Heart left ventricle (tissue), 16 donors: ENCODE measurements around the gene NLRC3. TPM values are rescaled to one million over a fixed set of nuclear protein-coding genes. Genes with fewer than 3 reads are reported as not detected.

ENCODE experiments used
- ATAC-seq, 4 donors: fragments of 200-7000 bp; cut with Tn5 transposase; one replicate each; pipeline ENCODE4 v1.9.1; 2020 to 2022; ENCODE audit warnings: moderate library complexity in 4 of 4, mild to moderate bottlenecking in 3 of 4, moderate number of reproducible peaks in 1 of 4
- DNase-seq, 5 donors: peaks; one replicate each; pipeline ENCODE4 v3.0.0-alpha.2; 2020
- H3K27ac ChIP-seq, 12 donors: fragments of 200-600 bp; sonication (generic) in 4 of 12; one replicate each; pipeline versions ENCODE4 v1.5.0 to v1.8.0; 2016 to 2022; ENCODE audit warnings: mild to moderate bottlenecking in 2 of 12
- H3K27me3 ChIP-seq, 9 donors: fragments of 200-600 bp; sonication (generic) in 2 of 9; one replicate each; pipeline versions ENCODE4 v1.5.1 to v1.8.0; 2016 to 2022; ENCODE audit warnings: mild to moderate bottlenecking in 3 of 9
- H3K36me3 ChIP-seq, 9 donors: fragments of 200-600 bp; sonication (generic) in 2 of 9; one replicate each; pipeline versions ENCODE4 v1.5.0 to v1.8.0; 2018 to 2022; ENCODE audit warnings: mild to moderate bottlenecking in 2 of 9
- H3K4me1 ChIP-seq, 12 donors: fragments of 200-600 bp; sonication (generic) in 4 of 12; one replicate each; pipeline versions ENCODE4 v1.5.0 to v1.8.0; 2016 to 2022; ENCODE audit warnings: mild to moderate bottlenecking in 3 of 12
- H3K4me3 ChIP-seq, 12 donors: fragments of 200-600 bp; sonication (generic) in 4 of 12; one replicate each; pipeline versions ENCODE4 v1.5.0 to v1.8.0; 2017 to 2022; ENCODE audit warnings: mild to moderate bottlenecking in 9 of 12, moderate library complexity in 4 of 12
- H3K9me3 ChIP-seq, 12 donors: fragments of 200-600 bp; sonication (generic) in 4 of 12; one replicate each; pipeline versions ENCODE4 v1.5.0 to v1.8.0; 2016 to 2022; ENCODE audit warnings: mild to moderate bottlenecking in 1 of 12
- POLR2A ChIP-seq, 2 donors: fragments of 450-650 bp; IDR thresholded peaks; one replicate each; pipeline ENCODE4 v1.6.1; 2017; ENCODE audit warnings: antibody characterized with exemption in 2 of 2, mild to moderate bottlenecking in 2 of 2, moderate library complexity in 2 of 2
- WGBS, 4 donors: extraction: QIAGEN DNeasy Blood & Tissue Kit in 2 of 4; methylation state at CpG; one replicate each; pipeline versions ENCODE4 v1.1.5 to v1.1.7; 2013 to 2018; 5-methylcytosine and 5-hydroxymethylcytosine counted together
- intact Hi-C, 10 donors: fragments of 100-400 bp; cut with DNase I; formaldehyde crosslinking; loops; one replicate each; pipeline versions ENCODE4 v1.11.1 to v1.14.2; 2022
- polyA plus RNA-seq, 2 donors: library from polyadenylated mRNA; stranded (reverse); fragments of 200-250 nt; gene quantifications; one replicate each; pipeline ENCODE4 v1.2.3, GENCODE V29; 2013
- total RNA-seq, 9 donors: library from RNA; depleted of rRNA in 2 of 9; stranded (reverse); fragments of >200 nt in 2 of 9; fragmentation: NEBNext Ultra II Directional in 3 of 9; extraction: Animal tissue kit (Norgen Biotek cat#: 25700) in 3 of 9; gene quantifications; one replicate each; pipeline versions ENCODE4 v1.1.0 to v1.2.4, GENCODE V29; 2016 to 2023
- TF ChIP-seq, protein P1 (sequence below), 12 donors: fragments of 200-600 bp; sonication (generic) in 4 of 12; IDR thresholded peaks; one replicate each; pipeline versions ENCODE4 v1.5.0 to v1.8.0; 2018 to 2022; ENCODE audit warnings: antibody characterized with exemption in 12 of 12, mild to moderate bottlenecking in 5 of 12
- donor health status: ischemic (EF 13 %, LVEDD 7.1; RV severe dilation, severe dysfunction).
- donor health status: healthy with polysubstance abuse.
- donor health status: DM: no; HTN: yes; CAD: no.
- donor health status: DM: no; HTN: no; CAD: no.
- donor health status: ischemic (EF 25% LVEDD 6.9; RV normal size, moderate dysfunction).
- donor health status: ischemic (EF 25% LVEDD 5.7; RV mildly dilated, moderate dysfunction).
- donor health status: healthy.
- donor health status: DM: yes; HTN: yes; CAD: no.
- donor health status: ischemic (EF 35%, LVEDD 5.7; RV mildly dilated, moderate dysfunction).
- donor health status: nonischemic (EF 11% LVEDD 7.7; RV severe dilation, severe dysfunction).
- donor health status: DM: yes; HTN: yes; CAD: no.
- donor health status: PGD.
- donor health status: ischemic (EF 29% LVEDD 5.4; RV normal size, mild dysfunction).
- donor health status: nonischemic (EF 23%, LVEDD 6.1; RV moderate dilation, normal function).

The NLRC3 gene
- total and polyA plus RNA-seq, 11 donors = 0.44 to 2.9 (median 0.95) TPM

- H3K27ac ChIP-seq = no peak overlapping the region
- H3K4me1 ChIP-seq = peaks cover 0 to 18% (median 6%) of the 10 kb centered on the region in 12 donors
- intact Hi-C loops = no loop called here
- no peaks in the 10 kb centered on the region for H3K9me3 ChIP-seq
- no peaks in the 10 kb centered on the region for H3K27me3 ChIP-seq
- 96 to 99% (median 97%) methylated on average over 18 to 19 of the region's 19 CpGs for WGBS, 4 donors
- TF ChIP-seq, protein P1, sequence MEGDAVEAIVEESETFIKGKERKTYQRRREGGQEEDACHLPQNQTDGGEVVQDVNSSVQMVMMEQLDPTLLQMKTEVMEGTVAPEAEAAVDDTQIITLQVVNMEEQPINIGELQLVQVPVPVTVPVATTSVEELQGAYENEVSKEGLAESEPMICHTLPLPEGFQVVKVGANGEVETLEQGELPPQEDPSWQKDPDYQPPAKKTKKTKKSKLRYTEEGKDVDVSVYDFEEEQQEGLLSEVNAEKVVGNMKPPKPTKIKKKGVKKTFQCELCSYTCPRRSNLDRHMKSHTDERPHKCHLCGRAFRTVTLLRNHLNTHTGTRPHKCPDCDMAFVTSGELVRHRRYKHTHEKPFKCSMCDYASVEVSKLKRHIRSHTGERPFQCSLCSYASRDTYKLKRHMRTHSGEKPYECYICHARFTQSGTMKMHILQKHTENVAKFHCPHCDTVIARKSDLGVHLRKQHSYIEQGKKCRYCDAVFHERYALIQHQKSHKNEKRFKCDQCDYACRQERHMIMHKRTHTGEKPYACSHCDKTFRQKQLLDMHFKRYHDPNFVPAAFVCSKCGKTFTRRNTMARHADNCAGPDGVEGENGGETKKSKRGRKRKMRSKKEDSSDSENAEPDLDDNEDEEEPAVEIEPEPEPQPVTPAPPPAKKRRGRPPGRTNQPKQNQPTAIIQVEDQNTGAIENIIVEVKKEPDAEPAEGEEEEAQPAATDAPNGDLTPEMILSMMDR (IDR thresholded peaks at IDR 0.05) = no peak
- no peak for TF ChIP-seq POLR2A (IDR thresholded peaks at IDR 0.05)
- H3K36me3 ChIP-seq = peaks cover 0 to 24% (median 7%) of the 10 kb centered on the region in 9 donors
- ATAC-seq (no peak), DNase-seq (no peak)
- no peak overlapping the region for H3K4me3 ChIP-seq
Measured at GRCh38 chr16:3595521-3596021, 18.4 kb upstream of the NLRC3 start.

- no peak overlapping the region for H3K27ac ChIP-seq
- no peak for ATAC-seq
- intact Hi-C loops = no loop called here
- no peaks in the 10 kb centered on the region for H3K27me3 ChIP-seq
- 90 to 99% (median 96%) methylated on average over 4 to 11 of the region's 11 CpGs for WGBS, 4 donors
- H3K4me1 ChIP-seq = peaks cover 0 to 18% (median 6%) of the 10 kb centered on the region in 12 donors
- DNase-seq = no peak
- no peaks in the 10 kb centered on the region for H3K9me3 ChIP-seq
- peaks cover 0 to 20% (median 6%) of the 10 kb centered on the region in 9 donors for H3K36me3 ChIP-seq
- H3K4me3 ChIP-seq = no peak overlapping the region
- TF ChIP-seq POLR2A (IDR thresholded peaks at IDR 0.05) = no peak
Measured at GRCh38 chr16:3595110-3595486, 17.9 kb upstream of the NLRC3 start.

- Histone ChIP-seq H3K4me3 (no peak overlapping the region), H3K27ac (no peak overlapping the region), H3K4me1 (peaks cover 0 to 18% (median 6%) of the 10 kb centered on the region in 12 donors), H3K9me3 (no peaks in the 10 kb centered on the region), H3K36me3 (peaks cover 0 to 17% (median 3%) of the 10 kb centered on the region in 9 donors), H3K27me3 (no peaks in the 10 kb centered on the region)
- 92 to 95% (median 93%) methylated on average over 15 to 22 of the region's 22 CpGs for WGBS, 4 donors
- intact Hi-C loops = no loop called here
- DNase-seq (no peak), ATAC-seq (no peak)
- TF ChIP-seq, protein P1 (IDR thresholded peaks at IDR 0.05) = no peak
Measured at GRCh38 chr16:3594316-3595109, 17.3 kb upstream of the NLRC3 start.

DNA sequence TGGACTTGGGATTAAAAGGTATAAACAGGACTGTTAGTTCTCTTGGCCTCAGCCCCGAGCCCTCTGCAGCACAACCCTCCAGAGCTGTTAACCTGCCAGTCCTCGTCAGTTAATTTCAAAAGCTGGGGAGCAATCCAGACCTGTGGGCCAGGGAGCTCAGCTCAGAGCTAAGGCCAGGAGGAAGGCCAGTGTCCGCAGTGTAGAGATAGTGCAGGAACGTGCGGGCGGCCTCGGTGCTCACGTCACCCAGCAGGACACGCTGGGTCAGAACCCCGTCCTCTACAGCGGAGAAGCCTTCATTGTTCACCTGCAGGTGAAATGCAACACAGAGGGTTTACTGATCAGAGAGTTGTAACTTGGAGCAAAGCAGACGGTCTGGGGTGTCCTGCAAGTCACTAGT is 15.4 kb upstream of the NLRC3 start:
- DNase-seq = peak in 1 of 5 donors; percentile 55
- peak overlapping the region in 9 of 12 donors; percentile 4 to 68 (median 24) for H3K27ac ChIP-seq
- no peak for TF ChIP-seq POLR2A (IDR thresholded peaks at IDR 0.05)
- TF ChIP-seq, protein P1 (IDR thresholded peaks at IDR 0.05) = no peak
- H3K36me3 ChIP-seq = peaks cover 0 to 21% (median 3%) of the 10 kb centered on the region in 9 donors
- H3K4me1 ChIP-seq = peaks cover 0 to 18% (median 6%) of the 10 kb centered on the region in 12 donors
- no peaks in the 10 kb centered on the region for H3K9me3 ChIP-seq
- no peak overlapping the region for H3K4me3 ChIP-seq
- H3K27me3 ChIP-seq = no peaks in the 10 kb centered on the region
- 66 to 77% (median 69%) methylated on average over 12 of the region's 12 CpGs for WGBS, 4 donors
- peak; percentile 49 to 77 (median 63) for ATAC-seq
- intact Hi-C loops = no loop called here
